ENCODE measurements around the gene TMEM170B.

TMEM170B gene

DNA sequence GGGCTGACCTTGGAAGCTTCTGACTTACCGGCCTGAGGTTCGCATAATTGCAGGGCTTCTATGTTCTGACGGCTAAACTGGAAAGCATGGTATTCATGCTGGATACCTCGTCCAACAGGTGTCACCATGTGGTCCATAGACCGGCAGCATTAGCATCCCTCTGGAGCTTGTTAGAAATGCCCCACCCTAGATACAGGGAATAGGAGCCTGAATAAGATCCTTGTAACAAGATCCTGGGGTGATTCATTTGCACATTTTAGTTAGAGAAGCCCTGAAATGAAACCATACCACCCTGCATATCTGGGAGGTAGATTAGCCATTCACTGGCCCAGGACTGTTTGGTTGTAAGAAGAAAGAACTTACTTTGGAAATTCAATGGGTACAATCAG lies 77.7 kb downstream of the TMEM170B start:
- H3K9me3 Mint-ChIP-seq: no peaks in the 10 kb centered on the region
- no peaks in the 10 kb centered on the region for H3K36me3 Mint-ChIP-seq (ENCODE audit: insufficient read depth)
- H3K4me3 Mint-ChIP-seq: no peak overlapping the region
- H3K4me1 Mint-ChIP-seq: no peaks in the 10 kb centered on the region
- DNase-seq (ENCODE audit: low spot score in 2 of 2) (no peak), ATAC-seq (replicated peaks; ENCODE audit: extremely low read depth, poor library complexity, severe bottlenecking) (no peak)
- peaks cover 9% of the 10 kb centered on the region for H3K27me3 Mint-ChIP-seq
- no peak overlapping the region for H3K27ac Mint-ChIP-seq (ENCODE audit: low read depth)

DNA sequence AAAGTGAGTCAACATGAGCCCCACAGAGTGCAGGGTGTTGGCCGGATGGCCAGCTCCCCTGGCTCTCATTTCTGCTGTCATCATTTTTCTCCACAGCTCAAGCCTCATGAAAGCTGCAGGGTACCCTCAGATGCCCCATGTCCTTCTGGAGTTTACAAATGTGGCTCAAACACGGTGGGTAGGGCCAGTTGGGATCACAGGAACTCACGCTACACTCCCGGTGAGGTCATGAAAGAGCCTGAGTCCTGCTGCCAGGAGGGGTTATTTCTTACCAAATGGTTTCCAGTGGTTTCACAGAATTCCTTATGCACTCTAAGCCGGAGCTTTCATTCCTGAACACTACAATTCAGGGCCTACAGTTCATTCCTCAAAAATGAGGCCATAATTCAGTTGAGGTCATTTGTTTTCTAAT lies 78.7 kb downstream of the TMEM170B start:
- Mint-ChIP-seq H3K9me3 (no peaks in the 10 kb centered on the region), H3K36me3 (ENCODE audit: insufficient read depth) (no peaks in the 10 kb centered on the region), H3K27ac (ENCODE audit: low read depth) (no peak overlapping the region), H3K27me3 (peaks cover 9% of the 10 kb centered on the region), H3K4me1 (no peaks in the 10 kb centered on the region), H3K4me3 (no peak overlapping the region)
- no peak for ATAC-seq (replicated peaks; ENCODE audit: extremely low read depth, poor library complexity, severe bottlenecking)
- no peak for DNase-seq (ENCODE audit: low spot score in 2 of 2)

DNA sequence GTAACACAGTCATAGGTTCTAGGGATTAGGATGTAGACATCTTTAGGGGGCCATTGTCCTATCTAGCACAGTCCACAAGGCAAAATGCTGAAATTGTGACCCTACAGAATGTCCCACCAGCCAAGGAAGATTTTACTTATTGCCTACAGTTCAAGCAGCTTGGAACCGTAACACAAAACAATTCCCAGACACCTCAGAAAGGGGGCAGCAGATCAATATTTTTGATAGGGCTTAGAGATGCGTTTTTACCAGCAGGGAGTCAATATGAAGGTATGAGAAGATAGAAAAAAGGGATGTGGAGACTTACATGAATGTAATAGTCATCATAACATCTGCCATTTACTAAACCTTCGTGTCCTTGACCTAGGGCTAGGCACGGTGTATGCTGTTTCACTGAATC lies 81.0 kb downstream of the TMEM170B start:
- H3K9me3 Mint-ChIP-seq: no peaks in the 10 kb centered on the region
- no peak for ATAC-seq (replicated peaks; ENCODE audit: extremely low read depth, poor library complexity, severe bottlenecking)

DNA sequence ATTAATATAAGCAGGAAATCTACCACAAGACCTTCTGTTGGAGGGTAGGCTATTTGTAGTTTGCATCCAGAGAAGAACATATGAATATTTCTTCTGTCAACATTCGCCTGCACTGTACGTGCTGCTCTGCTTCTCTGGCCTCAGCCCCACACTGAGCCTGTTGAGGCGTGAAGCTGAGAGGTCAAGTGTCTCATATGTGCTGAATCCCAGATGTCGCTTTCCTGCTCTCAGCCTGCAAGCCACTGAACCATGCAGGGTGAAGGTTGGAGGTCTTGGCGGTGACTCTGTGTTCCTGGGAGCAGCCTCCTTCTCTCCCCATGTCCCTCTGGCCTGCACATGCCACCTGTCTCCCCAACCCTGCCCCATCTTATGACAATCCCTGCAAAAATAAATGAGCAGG lies 83.6 kb downstream of the TMEM170B start:
- ATAC-seq (replicated peaks; ENCODE audit: extremely low read depth, poor library complexity, severe bottlenecking) (no peak), DNase-seq (ENCODE audit: low spot score in 2 of 2) (no peak)
- Mint-ChIP-seq H3K36me3 (ENCODE audit: insufficient read depth) (no peaks in the 10 kb centered on the region), H3K27ac (ENCODE audit: low read depth) (no peak overlapping the region), H3K4me3 (no peak overlapping the region), H3K4me1 (no peaks in the 10 kb centered on the region), H3K27me3 (peaks cover 18% of the 10 kb centered on the region), H3K9me3 (no peaks in the 10 kb centered on the region)

More for the DNA sequence above, 81.0 kb downstream of the TMEM170B start:
- Mint-ChIP-seq H3K4me1 (no peaks in the 10 kb centered on the region), H3K36me3 (ENCODE audit: insufficient read depth) (no peaks in the 10 kb centered on the region), H3K27ac (ENCODE audit: low read depth) (no peak overlapping the region), H3K4me3 (no peak overlapping the region), H3K27me3 (peaks cover 9% of the 10 kb centered on the region)
- no peak for DNase-seq (ENCODE audit: low spot score in 2 of 2)

DNA sequence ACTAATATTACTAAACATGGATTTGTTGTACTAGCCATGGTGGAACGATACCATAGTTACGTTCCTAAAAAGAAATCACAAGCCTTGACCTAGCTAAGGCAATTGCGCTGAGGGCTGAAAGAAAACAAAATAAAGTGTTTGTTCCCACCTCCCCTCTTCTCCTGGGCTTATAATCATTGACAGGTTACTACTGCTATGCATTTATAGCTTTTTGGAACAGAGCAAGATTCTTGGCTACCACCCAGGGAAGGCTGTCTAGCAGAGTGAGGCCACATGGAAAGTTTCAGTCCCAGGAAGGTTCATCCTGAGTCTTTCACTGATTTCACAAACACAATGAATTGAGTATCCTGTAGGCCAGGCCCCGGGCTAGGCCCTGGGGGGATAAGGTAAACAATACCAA lies 84.6 kb downstream of the TMEM170B start:
- ATAC-seq (replicated peaks; ENCODE audit: extremely low read depth, poor library complexity, severe bottlenecking) (no peak), DNase-seq (ENCODE audit: low spot score in 2 of 2) (no peak)
- Mint-ChIP-seq H3K27me3 (peaks cover 26% of the 10 kb centered on the region), H3K4me1 (no peaks in the 10 kb centered on the region), H3K4me3 (no peak overlapping the region), H3K36me3 (ENCODE audit: insufficient read depth) (no peaks in the 10 kb centered on the region), H3K27ac (ENCODE audit: low read depth) (no peak overlapping the region), H3K9me3 (no peaks in the 10 kb centered on the region)

DNA sequence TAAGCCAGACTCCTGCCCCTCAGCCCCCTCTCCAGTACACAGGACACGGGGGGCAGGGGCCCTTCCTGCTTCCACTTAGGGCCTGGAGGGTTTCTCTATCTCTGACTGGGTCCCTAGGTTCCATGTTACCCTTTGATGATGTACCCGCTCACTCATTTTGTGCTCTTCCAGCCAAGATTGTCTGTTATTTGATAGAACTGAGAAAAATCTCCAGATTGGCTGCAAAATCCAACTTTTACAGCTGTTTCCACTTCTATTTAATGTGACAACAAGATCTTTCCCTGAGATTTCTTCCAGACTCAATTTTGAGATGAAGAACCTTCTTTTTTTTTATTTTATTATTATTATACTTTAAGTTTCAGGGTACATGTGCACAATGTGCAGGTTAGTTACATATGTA lies 85.7 kb downstream of the TMEM170B start:
- Mint-ChIP-seq H3K36me3 (ENCODE audit: insufficient read depth) (no peaks in the 10 kb centered on the region), H3K27me3 (peaks cover 37% of the 10 kb centered on the region), H3K27ac (ENCODE audit: low read depth) (no peak overlapping the region), H3K4me3 (no peak overlapping the region), H3K4me1 (no peaks in the 10 kb centered on the region), H3K9me3 (no peaks in the 10 kb centered on the region)
- no peak for ATAC-seq (replicated peaks; ENCODE audit: extremely low read depth, poor library complexity, severe bottlenecking)
- DNase-seq (ENCODE audit: low spot score in 2 of 2): no peak

DNA sequence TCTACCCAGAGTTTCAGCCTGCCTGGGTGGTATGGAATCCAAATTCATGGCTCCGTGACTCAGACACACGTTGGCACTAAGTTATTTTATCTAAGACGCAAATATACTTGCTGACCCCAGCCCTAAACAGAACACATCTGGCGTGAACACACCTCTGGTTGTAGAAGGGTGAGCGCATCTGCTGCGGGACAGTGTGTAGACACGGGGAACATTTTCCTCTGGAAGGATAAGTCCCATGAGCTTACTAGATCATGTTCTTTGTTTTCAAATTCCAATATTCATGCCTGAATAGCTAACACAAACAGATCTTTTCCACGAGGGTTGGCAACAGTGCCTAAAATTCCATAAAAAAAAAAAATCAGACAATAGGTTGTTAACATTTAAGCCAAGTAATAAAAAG lies 87.8 kb downstream of the TMEM170B start:
- DNase-seq (ENCODE audit: low spot score in 2 of 2) (no peak), ATAC-seq (replicated peaks; ENCODE audit: extremely low read depth, poor library complexity, severe bottlenecking) (no peak)
- Mint-ChIP-seq H3K9me3 (no peaks in the 10 kb centered on the region), H3K4me1 (no peaks in the 10 kb centered on the region), H3K27me3 (peaks cover 48% of the 10 kb centered on the region), H3K27ac (ENCODE audit: low read depth) (no peak overlapping the region), H3K36me3 (ENCODE audit: insufficient read depth) (no peaks in the 10 kb centered on the region), H3K4me3 (no peak overlapping the region)

DNA sequence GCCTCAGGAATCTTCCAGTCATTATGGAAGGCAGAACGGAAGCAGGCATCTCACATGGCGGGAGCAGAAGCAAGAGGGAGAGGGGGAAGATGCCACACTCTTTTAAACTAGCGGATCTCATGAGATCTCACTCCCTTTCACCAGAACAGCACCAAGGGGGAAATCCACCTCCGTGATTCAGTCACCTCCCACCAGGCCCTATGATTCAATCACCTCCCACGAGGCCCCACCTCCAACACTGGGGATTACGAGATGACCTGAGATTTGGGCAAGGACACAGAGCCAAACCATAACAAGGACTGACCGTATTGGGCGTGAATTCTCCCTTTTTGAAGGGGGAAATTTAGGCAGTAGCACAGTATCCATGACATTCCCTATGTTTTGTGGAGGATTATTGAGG lies 88.8 kb downstream of the TMEM170B start:
- Mint-ChIP-seq H3K27ac (ENCODE audit: low read depth) (no peak overlapping the region), H3K4me1 (no peaks in the 10 kb centered on the region), H3K9me3 (no peaks in the 10 kb centered on the region), H3K27me3 (peaks cover 53% of the 10 kb centered on the region), H3K4me3 (no peak overlapping the region), H3K36me3 (ENCODE audit: insufficient read depth) (no peaks in the 10 kb centered on the region)
- DNase-seq (ENCODE audit: low spot score in 2 of 2): no peak
- ATAC-seq (replicated peaks; ENCODE audit: extremely low read depth, poor library complexity, severe bottlenecking): no peak

DNA sequence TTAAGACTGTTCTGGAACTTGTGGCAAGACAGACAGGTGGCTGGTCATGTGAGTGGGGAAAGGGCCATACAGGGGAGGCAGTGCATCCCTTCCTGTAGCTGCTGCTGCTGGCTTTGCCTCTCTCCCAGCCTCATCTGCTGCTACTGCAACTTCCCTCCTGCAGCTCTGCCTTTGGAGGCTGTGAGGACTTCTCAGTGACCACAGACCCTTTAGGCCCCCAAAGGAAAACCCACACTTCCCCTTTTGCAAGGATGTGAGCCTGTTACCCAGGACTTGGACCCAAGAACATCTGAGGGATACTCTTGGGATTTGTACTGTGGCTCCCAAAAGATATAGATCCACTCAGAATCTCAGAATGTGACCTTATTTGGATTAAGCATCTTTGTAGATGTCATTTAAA lies 91.0 kb downstream of the TMEM170B start:
- no peaks in the 10 kb centered on the region for H3K36me3 Mint-ChIP-seq (ENCODE audit: insufficient read depth)
- H3K27me3 Mint-ChIP-seq: peaks cover 53% of the 10 kb centered on the region
- no peak overlapping the region for H3K27ac Mint-ChIP-seq (ENCODE audit: low read depth)
- no peak for DNase-seq (ENCODE audit: low spot score in 2 of 2)
- no peaks in the 10 kb centered on the region for H3K9me3 Mint-ChIP-seq
- no peaks in the 10 kb centered on the region for H3K4me1 Mint-ChIP-seq
- no peak for ATAC-seq (replicated peaks; ENCODE audit: extremely low read depth, poor library complexity, severe bottlenecking)
- no peak overlapping the region for H3K4me3 Mint-ChIP-seq

DNA sequence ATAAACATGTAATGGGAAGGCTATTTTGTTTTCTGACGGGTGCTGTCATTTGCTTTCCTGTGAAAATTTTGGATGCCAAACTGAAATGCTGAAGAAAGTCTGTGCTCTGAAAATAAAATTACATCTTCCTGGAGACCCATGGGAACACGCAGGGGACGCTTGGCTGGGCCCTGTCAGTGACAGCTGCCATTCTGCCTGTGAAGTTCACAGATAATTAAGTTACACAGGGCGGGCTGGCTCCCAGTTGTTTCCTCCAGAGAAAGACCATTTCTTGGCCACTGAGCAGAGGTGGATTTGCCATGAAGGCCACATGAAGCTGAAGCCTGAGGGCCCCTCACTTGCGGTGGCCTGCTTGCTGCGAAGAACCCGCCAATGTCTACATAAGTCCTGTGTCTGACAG lies 93.5 kb downstream of the TMEM170B start:
- peaks cover 45% of the 10 kb centered on the region for H3K27me3 Mint-ChIP-seq
- H3K36me3 Mint-ChIP-seq (ENCODE audit: insufficient read depth): no peaks in the 10 kb centered on the region
- no peak overlapping the region for H3K4me3 Mint-ChIP-seq
- DNase-seq (ENCODE audit: low spot score in 2 of 2) (no peak), ATAC-seq (replicated peaks; ENCODE audit: extremely low read depth, poor library complexity, severe bottlenecking) (no peak)
- no peaks in the 10 kb centered on the region for H3K4me1 Mint-ChIP-seq
- H3K27ac Mint-ChIP-seq (ENCODE audit: low read depth): no peak overlapping the region
- no peaks in the 10 kb centered on the region for H3K9me3 Mint-ChIP-seq

DNA sequence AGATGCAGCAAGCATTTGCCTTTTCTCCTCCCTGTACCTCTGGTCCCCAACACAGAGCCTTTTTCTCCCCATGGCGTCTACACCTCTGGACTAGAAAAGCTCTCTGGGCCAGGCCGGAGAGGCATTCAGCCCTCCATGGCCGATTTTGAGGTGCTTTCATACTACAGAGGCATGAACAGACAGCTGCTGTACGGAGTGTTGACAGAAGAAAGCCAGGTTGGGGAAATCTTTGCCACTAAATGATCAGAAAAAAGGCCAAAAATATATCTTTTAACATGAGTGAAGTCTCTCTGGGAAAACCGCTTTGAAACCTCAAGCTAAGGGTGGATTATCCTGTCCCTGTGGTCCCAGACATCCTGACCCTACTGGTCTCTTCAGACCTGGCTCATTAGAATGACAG lies 94.0 kb downstream of the TMEM170B start:
- Mint-ChIP-seq H3K27me3 (peaks cover 39% of the 10 kb centered on the region), H3K4me1 (no peaks in the 10 kb centered on the region), H3K36me3 (ENCODE audit: insufficient read depth) (no peaks in the 10 kb centered on the region), H3K4me3 (no peak overlapping the region), H3K27ac (ENCODE audit: low read depth) (no peak overlapping the region), H3K9me3 (no peaks in the 10 kb centered on the region)
- ATAC-seq (replicated peaks; ENCODE audit: extremely low read depth, poor library complexity, severe bottlenecking) (no peak), DNase-seq (ENCODE audit: low spot score in 2 of 2) (no peak)

DNA sequence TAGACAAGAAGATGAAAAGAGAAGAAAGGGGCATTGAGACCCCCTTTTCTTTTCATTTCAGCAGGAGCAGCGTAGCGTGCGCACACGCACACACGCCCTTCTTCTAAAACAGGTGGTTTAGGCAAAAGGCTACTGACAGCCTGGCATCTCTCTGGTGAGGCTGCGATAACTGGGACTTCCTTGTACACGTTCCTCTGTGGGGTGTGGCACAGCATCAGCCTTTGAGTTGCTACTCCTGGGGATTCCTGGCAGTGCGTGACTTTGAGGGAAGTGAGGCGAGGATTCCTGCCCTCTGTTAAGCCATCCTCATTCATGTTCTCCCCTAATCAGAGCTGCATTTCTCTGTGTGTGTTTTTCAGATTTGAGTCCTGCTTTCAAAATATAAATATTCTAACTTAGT lies 94.7 kb downstream of the TMEM170B start:
- Mint-ChIP-seq H3K9me3 (no peaks in the 10 kb centered on the region), H3K4me3 (no peak overlapping the region), H3K36me3 (ENCODE audit: insufficient read depth) (no peaks in the 10 kb centered on the region), H3K4me1 (no peaks in the 10 kb centered on the region), H3K27me3 (peaks cover 35% of the 10 kb centered on the region), H3K27ac (ENCODE audit: low read depth) (no peak overlapping the region)
- DNase-seq (ENCODE audit: low spot score in 2 of 2) (no peak), ATAC-seq (replicated peaks; ENCODE audit: extremely low read depth, poor library complexity, severe bottlenecking) (no peak)

DNA sequence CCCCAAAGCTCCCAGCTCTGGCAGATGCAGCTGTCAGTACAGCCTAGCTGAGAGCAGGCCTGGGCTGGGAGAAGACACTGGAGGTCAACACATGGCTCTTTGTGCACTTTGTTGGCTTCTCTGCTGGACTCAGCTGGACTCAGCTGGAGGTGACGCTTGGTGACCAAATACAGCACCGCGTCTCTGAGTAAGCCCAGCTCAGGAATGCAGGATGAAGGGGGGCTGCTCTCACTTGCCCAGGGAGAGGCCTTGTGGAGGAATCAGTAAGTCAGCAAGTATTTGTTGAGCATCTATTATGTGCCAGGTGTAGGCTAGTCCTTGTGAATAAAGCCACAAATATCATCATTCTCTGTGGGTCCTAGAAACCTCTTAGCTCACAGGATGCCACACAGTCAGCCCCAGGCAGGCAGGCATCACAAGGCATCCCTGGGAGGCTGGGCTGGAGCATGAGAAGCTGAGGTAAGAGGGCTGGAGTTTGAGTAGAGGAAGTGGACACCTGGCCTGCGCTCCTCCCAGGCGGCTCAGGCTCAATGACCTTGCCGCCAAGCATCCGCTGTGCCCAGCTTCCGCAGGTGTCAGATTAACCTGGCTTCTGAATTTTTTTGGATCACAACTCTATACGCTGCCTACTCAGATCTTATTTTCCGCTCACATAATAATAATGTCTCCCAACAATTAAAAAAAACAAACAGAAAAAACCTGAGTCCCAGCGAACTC lies 95.4 kb downstream of the TMEM170B start:
- no peak overlapping the region for H3K27ac Mint-ChIP-seq (ENCODE audit: low read depth)
- peaks cover 28% of the 10 kb centered on the region for H3K27me3 Mint-ChIP-seq
- DNase-seq (ENCODE audit: low spot score in 2 of 2): no peak

More for the DNA sequence above, 95.4 kb downstream of the TMEM170B start:
- H3K9me3 Mint-ChIP-seq: no peaks in the 10 kb centered on the region
- H3K4me1 Mint-ChIP-seq: no peaks in the 10 kb centered on the region
- no peaks in the 10 kb centered on the region for H3K36me3 Mint-ChIP-seq (ENCODE audit: insufficient read depth)
- no peak overlapping the region for H3K4me3 Mint-ChIP-seq
- ATAC-seq (replicated peaks; ENCODE audit: extremely low read depth, poor library complexity, severe bottlenecking): no peak

Measured in central memory CD8-positive, alpha-beta T cell (primary cell).